CD4-positive, CD25-positive, alpha-beta regulatory T cell (primary cell): ENCODE results near the gene CDH24. TPM values are rescaled to one million over a fixed set of nuclear protein-coding genes. Genes with fewer than 3 reads are reported as not detected.
"Not testable (repeated sequence)": the region's sequence is repeated elsewhere in the genome, so short reads cannot be mapped to it uniquely, and the experiment has no call there.

ENCODE experiments used
- ATAC-seq, 2 donors: fragments of 150-1000 bp; cut with Tn5 transposase; one replicate each; pipeline ENCODE4 v1.10.0; 2021; ENCODE audit warnings: low read depth in 2 of 2, moderate number of reproducible peaks in 2 of 2, moderate library complexity in 1 of 2
- DNase-seq, 3 donors: peaks; one replicate each; pipeline versions ENCODE4 v3.0.0 to v3.0.0-alpha.2; 2012 to 2022; ENCODE audit warnings: mixed read lengths in 1 of 3
- H3K27ac ChIP-seq: one replicate; pipeline ENCODE4 v1.7.0; 2013; ENCODE audit warnings: mild to moderate bottlenecking, low read length; ENCODE audit not compliant: insufficient read depth, poor library complexity, severe bottlenecking
- H3K27me3 ChIP-seq: one replicate; pipeline ENCODE4 v1.7.0; 2013; ENCODE audit warnings: low read length; ENCODE audit not compliant: control insufficient read depth, insufficient read depth
- H3K36me3 ChIP-seq: one replicate; pipeline ENCODE4 v1.7.0; 2013; ENCODE audit warnings: mild to moderate bottlenecking, low read length, moderate library complexity; ENCODE audit not compliant: control insufficient read depth, insufficient read depth
- H3K4me1 ChIP-seq: 2 replicates; pipeline ENCODE4 v1.7.0; 2013; ENCODE audit warnings: mild to moderate bottlenecking, low read length; ENCODE audit not compliant: insufficient read depth, control insufficient read depth, poor library complexity, severe bottlenecking
- H3K4me3 ChIP-seq: one replicate; pipeline ENCODE4 v1.7.0; 2013; ENCODE audit warnings: low read depth, mild to moderate bottlenecking, low read length, moderate library complexity
- H3K9me3 ChIP-seq, 2 experiments: 1 replicate in 1 of 2; 2 replicates in 1 of 2; pipeline ENCODE4 v1.7.0; 2013; ENCODE audit warnings: low read length in 2 of 2, mild to moderate bottlenecking in 1 of 2, moderate library complexity in 1 of 2; ENCODE audit not compliant: control insufficient read depth in 2 of 2
- H3K27ac Mint-ChIP-seq, 3 donors: one replicate each; pipeline ENCODE4 v1.8.0; 2020 to 2022; ENCODE audit warnings: mild to moderate bottlenecking in 3 of 3, mixed read lengths in 3 of 3, moderate library complexity in 2 of 3
- H3K27me3 Mint-ChIP-seq: one replicate; pipeline ENCODE4 v1.8.0; 2022; ENCODE audit warnings: mild to moderate bottlenecking, mixed read lengths
- H3K36me3 Mint-ChIP-seq: one replicate; pipeline ENCODE4 v1.8.0; 2020; ENCODE audit warnings: mixed read lengths
- H3K4me1 Mint-ChIP-seq, 4 donors: one replicate each; pipeline ENCODE4 v1.8.0; 2020 to 2022; ENCODE audit warnings: mixed read lengths in 4 of 4, mild to moderate bottlenecking in 1 of 4
- H3K4me3 Mint-ChIP-seq, 4 donors: one replicate each; pipeline ENCODE4 v1.8.0; 2020 to 2022; ENCODE audit warnings: mild to moderate bottlenecking in 4 of 4, mixed read lengths in 4 of 4, moderate library complexity in 3 of 4
- H3K9me3 Mint-ChIP-seq, 7 donors: one replicate each; pipeline ENCODE4 v1.8.0; 2020 to 2022; ENCODE audit warnings: mixed read lengths in 7 of 7, mild to moderate bottlenecking in 3 of 7, moderate library complexity in 2 of 7
- polyA plus RNA-seq, 4 donors: library from polyadenylated mRNA; unstranded; fragments of 300-500 nt; fragmentation: Illumina TruSeq; gene quantifications; one replicate each; pipeline ENCODE4 v1.2.3, GENCODE V29; 2021
- total RNA-seq: library from RNA; stranded (reverse); gene quantifications from one replicate; pipeline ENCODE4 v1.2.3, GENCODE V29; 2022

CDH24 gene
- total and polyA plus RNA-seq, 5 donors from 2014 or later = 0.17 to 2.9 (median 0.29) TPM

DNA sequence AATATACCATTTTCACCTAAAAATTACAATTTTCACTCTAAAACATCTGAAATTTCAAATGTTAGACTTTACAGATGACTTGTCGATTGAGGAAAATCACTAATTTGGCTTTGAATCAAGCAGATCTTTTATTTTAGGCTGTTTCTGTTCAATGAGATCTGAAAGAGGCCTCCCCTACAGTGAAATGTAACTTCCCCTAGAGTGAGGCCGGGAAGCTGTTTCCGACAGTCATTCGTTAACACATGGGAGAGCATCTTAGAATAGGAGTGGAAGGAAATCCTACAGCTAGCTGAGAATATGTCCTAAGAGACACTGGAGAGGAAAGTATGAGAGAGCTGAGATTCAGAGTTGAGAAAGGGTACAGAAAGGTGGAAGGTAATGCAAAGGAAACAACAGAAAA is 41.7 kb downstream of the CDH24 start:
- H3K9me3 ChIP-seq = no peaks in the 10 kb centered on the region
- Mint-ChIP-seq H3K36me3 (peaks cover under 1% of the 10 kb centered on the region), H3K4me1 (peaks cover 0 to 6% (median 3%) of the 10 kb centered on the region in 4 donors), H3K4me3 (no peak overlapping the region), H3K9me3 (no peaks in the 10 kb centered on the region), H3K27me3 (no peaks in the 10 kb centered on the region), H3K27ac (peak overlapping the region in 1 of 3 donors; percentile 14)
- H3K27me3 ChIP-seq = no peaks in the 10 kb centered on the region
- ATAC-seq (no peak), DNase-seq (no peak)
- no peak overlapping the region for H3K27ac ChIP-seq
- H3K4me1 ChIP-seq = no peaks in the 10 kb centered on the region
- no peak overlapping the region for H3K4me3 ChIP-seq
- no peaks in the 10 kb centered on the region for H3K36me3 ChIP-seq

DNA sequence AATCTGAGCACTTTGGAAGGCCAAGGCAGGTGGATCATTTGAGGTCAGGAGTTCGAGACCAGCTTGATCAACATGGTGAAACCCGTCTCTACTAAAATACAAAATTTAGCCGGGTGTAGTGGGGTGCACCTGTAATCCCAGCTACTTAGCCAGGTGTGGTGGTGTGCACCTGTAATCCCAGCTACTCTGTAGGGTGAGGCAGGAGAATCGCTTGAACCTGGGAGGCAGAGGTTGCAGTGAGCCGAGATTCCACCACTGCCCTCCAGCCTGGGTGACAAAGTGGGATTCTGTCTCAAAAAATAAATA is 43.6 kb downstream of the CDH24 start:
- H3K4me3 ChIP-seq, H3K9me3 Mint-ChIP-seq, H3K36me3 ChIP-seq, ATAC-seq, H3K9me3 ChIP-seq, DNase-seq, H3K36me3 Mint-ChIP-seq, H3K27ac Mint-ChIP-seq, H3K27ac ChIP-seq, H3K27me3 ChIP-seq, H3K27me3 Mint-ChIP-seq, H3K4me3 Mint-ChIP-seq: not testable (repeated sequence)
- H3K4me1 Mint-ChIP-seq = peaks cover 7 to 21% (median 18%) of the 10 kb centered on the region in 4 donors
- H3K4me1 ChIP-seq = peaks cover 15% of the 10 kb centered on the region

DNA sequence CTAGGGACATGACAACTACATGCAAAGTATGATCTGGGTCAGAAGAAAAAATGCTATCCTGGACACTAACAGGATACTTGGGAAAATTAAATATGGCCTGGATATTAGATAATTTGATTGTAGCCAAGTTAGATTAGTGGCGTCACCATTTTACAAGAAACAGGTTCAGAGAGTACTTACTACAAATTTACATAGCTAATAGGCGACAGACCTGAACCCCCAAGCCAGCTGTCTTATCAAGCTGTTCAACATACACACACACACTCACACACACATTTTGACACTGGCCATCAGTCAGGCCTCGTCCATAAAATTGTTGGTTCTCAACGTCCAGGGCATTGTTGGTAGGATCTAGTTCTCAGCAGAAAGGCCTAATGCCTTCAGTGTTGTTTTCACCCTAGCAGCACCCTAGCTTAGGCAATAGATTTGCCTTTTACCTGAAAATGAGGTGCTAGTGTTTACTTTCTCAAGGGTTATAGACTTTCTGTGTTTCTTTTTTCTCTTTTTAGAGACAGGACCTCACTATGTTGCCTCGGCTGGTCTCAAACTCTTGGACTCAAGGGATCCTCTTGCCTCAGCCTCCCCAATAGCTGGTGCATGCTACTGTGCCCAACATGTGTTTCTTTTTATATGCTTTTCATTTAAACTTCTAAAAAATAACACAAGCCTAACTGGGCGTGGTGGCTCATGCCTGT is 44.1 kb downstream of the CDH24 start:
- no peaks in the 10 kb centered on the region for H3K27me3 ChIP-seq
- H3K27me3 Mint-ChIP-seq = no peaks in the 10 kb centered on the region
- no peaks in the 10 kb centered on the region for H3K36me3 Mint-ChIP-seq
- peak overlapping the region in 1 of 3 donors; percentile 34 for H3K27ac Mint-ChIP-seq
- DNase-seq (no peak), ATAC-seq (no peak)
- peaks cover 15% of the 10 kb centered on the region for H3K4me1 ChIP-seq
- peaks cover 10 to 26% (median 22%) of the 10 kb centered on the region in 4 donors for H3K4me1 Mint-ChIP-seq
- H3K27ac ChIP-seq = no peak overlapping the region
- no peaks in the 10 kb centered on the region for H3K9me3 Mint-ChIP-seq
- H3K36me3 ChIP-seq = no peaks in the 10 kb centered on the region
- peak overlapping the region in 2 of 4 donors; percentile 47 to 58 for H3K4me3 Mint-ChIP-seq
- no peak overlapping the region for H3K4me3 ChIP-seq
- H3K9me3 ChIP-seq = no peaks in the 10 kb centered on the region

DNA sequence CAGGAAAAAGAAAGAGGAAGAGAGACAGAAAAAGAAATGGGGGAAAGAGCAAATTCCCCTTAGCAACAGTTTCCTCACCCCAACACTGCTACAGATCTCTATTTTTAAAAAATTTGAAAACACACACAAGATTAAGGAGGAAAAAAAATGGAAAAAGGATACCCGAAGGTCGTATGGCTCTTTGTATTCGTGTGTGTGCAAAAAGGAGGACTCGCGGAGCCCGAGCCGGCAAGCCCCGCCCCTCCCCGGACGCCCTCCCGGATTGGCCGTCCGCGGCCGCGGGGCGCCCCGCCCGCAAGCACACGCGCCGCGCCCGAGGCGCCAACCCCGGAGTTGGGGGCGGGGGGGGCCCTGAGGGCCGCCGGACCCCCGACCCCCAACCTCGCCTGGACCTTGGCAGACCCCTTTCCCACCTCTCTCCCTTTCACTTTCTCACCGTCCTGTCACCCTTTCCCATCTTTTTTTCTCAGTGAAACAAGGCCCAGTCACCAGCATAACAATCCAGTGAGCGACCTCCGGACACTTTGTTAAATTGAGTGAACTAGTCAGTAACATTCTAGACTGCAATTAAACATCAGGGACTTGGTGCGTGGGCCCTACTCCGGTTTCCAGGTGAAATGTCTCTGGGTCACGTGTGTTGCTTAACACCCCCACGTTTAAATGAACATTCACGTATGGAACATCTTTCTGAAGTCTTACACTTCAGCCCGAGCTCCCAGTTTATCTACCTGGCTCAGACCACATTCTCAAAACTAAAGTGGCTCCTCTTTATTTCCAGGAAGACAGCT is 47.2 kb downstream of the CDH24 start, which contains the start of gene C14orf93:
Gene C14orf93 (minus strand): TSS at position 205 of the 788 bp plus-strand sequence. CDS start 11,120 bp downstream, outside the sequence.
- ATAC-seq (peak in 1 of 2 donors; percentile 19), DNase-seq (peak; percentile 72 to 87 (median 73))
- Mint-ChIP-seq H3K9me3 (no peaks in the 10 kb centered on the region), H3K27me3 (no peaks in the 10 kb centered on the region), H3K4me1 (peaks cover 11 to 48% (median 32%) of the 10 kb centered on the region in 4 donors), H3K36me3 (no peaks in the 10 kb centered on the region), H3K27ac (peak within 1 kb of the TSS; percentile 93 to 99 (median 98)), H3K4me3 (peak within 1 kb of the TSS; percentile 92 to 99 (median 94))
- peak within 1 kb of the TSS; percentile 97 for H3K4me3 ChIP-seq
- H3K27ac ChIP-seq = peak within 1 kb of the TSS; percentile 78
- peaks cover 30% of the 10 kb centered on the region for H3K4me1 ChIP-seq
- no peaks in the 10 kb centered on the region for H3K27me3 ChIP-seq
- no peaks in the 10 kb centered on the region for H3K36me3 ChIP-seq
- H3K9me3 ChIP-seq = no peaks in the 10 kb centered on the region

DNA sequence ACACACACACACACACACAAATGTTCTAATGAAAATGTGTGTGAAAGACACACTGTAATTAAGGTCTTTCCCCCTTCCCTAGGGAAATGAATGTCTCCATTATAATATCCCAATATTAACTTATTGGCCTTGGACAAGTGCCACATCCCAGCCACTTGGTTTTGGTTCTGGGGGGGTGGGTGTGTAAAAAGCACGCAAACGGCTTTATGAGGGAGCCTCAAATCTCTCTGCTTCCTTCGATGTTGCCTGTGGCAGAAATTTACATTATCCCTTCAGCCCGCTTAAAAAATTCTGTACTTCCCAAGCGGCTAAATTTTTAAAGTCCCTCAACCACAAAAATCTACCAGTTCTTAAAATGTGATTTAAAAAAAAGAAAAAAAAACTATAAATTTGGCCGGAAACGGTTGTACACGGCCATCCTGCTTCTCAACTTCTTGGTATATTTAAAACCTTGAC is 47.8 kb downstream of the CDH24 start:
- H3K27ac Mint-ChIP-seq = peak overlapping the region; percentile 69 to 99 (median 91)

DNA sequence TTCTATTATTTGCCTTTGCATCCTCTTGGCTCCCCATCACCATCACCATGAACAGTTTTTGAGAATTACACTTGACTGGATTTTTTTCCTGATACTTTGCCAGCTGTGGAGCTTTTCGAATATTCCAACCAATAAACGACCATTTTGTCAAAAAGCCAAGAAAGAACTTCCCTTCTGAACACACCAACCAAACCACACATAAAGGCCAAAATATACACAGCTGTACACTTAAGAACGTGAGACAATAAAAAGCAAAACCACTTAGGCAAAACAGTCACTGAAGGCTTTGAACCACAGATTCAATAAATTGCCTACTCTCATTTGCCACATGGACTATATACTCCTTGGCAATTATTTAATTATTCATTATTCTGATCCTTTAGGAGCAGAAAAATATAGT is 48.5 kb downstream of the CDH24 start:
- H3K4me1 ChIP-seq = peaks cover 30% of the 10 kb centered on the region
- ATAC-seq = no peak
- no peaks in the 10 kb centered on the region for H3K27me3 Mint-ChIP-seq
- H3K9me3 ChIP-seq = no peaks in the 10 kb centered on the region
- peak overlapping the region; percentile 97 for H3K4me3 ChIP-seq
- peaks cover 15 to 51% (median 34%) of the 10 kb centered on the region in 4 donors for H3K4me1 Mint-ChIP-seq
- H3K36me3 ChIP-seq = no peaks in the 10 kb centered on the region
- H3K27ac ChIP-seq = no peak overlapping the region
- DNase-seq = peak in 1 of 3 donors; percentile 26
- H3K27me3 ChIP-seq = no peaks in the 10 kb centered on the region
- peak overlapping the region; percentile 76 to 97 (median 92) for H3K4me3 Mint-ChIP-seq
- H3K27ac Mint-ChIP-seq = peak overlapping the region; percentile 24 to 99 (median 87)
- H3K36me3 Mint-ChIP-seq = no peaks in the 10 kb centered on the region
- no peaks in the 10 kb centered on the region for H3K9me3 Mint-ChIP-seq

More for the DNA sequence above, 47.8 kb downstream of the CDH24 start:
- H3K27me3 Mint-ChIP-seq = no peaks in the 10 kb centered on the region
- H3K4me1 Mint-ChIP-seq = peaks cover 15 to 51% (median 34%) of the 10 kb centered on the region in 4 donors
- ATAC-seq (no peak), DNase-seq (no peak)
- no peaks in the 10 kb centered on the region for H3K36me3 Mint-ChIP-seq
- peak overlapping the region; percentile 78 for H3K27ac ChIP-seq
- peak overlapping the region; percentile 97 for H3K4me3 ChIP-seq
- no peaks in the 10 kb centered on the region for H3K9me3 ChIP-seq
- H3K4me1 ChIP-seq = peaks cover 30% of the 10 kb centered on the region
- no peaks in the 10 kb centered on the region for H3K36me3 ChIP-seq
- H3K9me3 Mint-ChIP-seq = no peaks in the 10 kb centered on the region
- H3K4me3 Mint-ChIP-seq = peak overlapping the region; percentile 91 to 97 (median 93)
- no peaks in the 10 kb centered on the region for H3K27me3 ChIP-seq

DNA sequence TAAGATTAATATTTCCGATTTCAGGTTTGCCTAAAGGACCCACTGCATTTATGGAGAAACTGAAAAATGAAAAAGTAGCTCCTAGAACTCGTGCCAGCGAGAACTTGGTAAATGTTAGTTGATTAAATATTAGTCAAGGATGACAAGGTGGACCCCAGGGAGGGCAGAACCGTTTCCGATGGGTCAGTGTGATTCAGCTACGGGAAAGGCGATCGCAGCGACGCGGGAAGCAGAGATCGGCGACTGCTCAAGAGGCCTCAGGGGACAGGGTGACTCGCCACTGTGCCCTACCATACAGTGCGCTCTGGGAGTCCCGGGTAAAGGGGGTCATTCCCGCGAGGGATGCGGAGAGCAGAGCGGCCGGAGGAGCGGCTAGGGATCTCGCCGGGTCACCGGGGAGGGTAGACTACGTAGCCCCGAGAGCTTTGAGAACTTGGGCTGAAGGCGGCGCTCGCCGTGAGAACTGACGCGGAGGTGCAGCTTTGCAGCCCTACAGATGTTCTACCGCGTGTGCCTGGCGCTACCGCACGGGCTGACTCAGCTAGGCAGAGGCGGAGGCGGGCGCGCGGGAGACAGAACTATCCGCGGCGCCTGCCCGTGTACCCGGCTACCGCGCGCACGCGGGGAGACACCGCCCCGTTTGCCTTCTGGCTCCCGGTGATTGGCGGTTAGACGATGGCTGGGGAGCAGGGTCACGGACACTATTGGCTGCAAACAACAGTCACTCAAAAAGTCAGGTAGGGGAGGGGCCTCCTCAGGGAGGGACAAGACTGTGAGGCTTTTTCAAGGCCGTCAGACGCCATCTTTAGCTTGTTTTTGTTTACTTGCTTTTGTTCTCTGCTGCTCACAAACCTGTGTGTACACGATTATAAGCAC is 50.5 kb downstream of the CDH24 start:
- H3K27me3 ChIP-seq = no peaks in the 10 kb centered on the region
- peak overlapping the region; percentile 93 for H3K4me3 ChIP-seq
- Mint-ChIP-seq H3K36me3 (no peaks in the 10 kb centered on the region), H3K27me3 (no peaks in the 10 kb centered on the region), H3K9me3 (no peaks in the 10 kb centered on the region), H3K4me1 (peaks cover 15 to 51% (median 34%) of the 10 kb centered on the region in 4 donors), H3K27ac (peak overlapping the region; percentile 98 to 99 (median 99)), H3K4me3 (peak overlapping the region; percentile 91 to 99 (median 95))
- H3K27ac ChIP-seq = peak overlapping the region; percentile 87
- DNase-seq = peak; percentile 95 to 99 (median 98)
- ATAC-seq = peak; percentile 96
- peaks cover 30% of the 10 kb centered on the region for H3K4me1 ChIP-seq
- H3K36me3 ChIP-seq = no peaks in the 10 kb centered on the region
- no peaks in the 10 kb centered on the region for H3K9me3 ChIP-seq
